Measurements from ENCODE around the gene TMEM238. TPM values are rescaled to one million over a fixed set of nuclear protein-coding genes. Genes with fewer than 3 reads are reported as not detected.
A peak's percentile ranks its signal among the peaks of the same experiment; 100 is the strongest.
"Not testable (repeated sequence)": the region's sequence is repeated elsewhere in the genome, so short reads cannot be mapped to it uniquely, and the experiment has no call there.

TMEM238 gene
- total RNA-seq, 1 donor from 2014 or later, result 8.9 TPM

DNA sequence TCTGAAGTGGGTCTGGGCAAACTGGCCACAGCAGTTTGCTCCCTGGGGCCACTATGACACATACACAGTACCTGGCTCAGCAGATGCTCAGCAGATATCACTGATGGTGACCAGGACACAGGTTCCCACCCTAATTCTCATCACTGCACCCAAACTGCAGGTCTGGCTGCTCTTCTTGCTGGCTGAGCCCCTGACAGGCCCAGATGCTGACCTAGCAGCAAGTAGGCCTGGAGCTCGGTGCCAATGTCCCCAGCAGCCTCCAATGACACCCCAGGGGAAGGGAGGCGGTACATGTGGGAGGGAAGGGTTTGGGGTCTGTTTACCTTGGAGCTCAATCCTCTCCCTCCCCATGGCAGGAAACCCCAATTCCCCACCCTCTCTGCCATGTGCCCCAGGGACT, 18.4 kb upstream of the TMEM238 start:
- DNase-seq (ENCODE audit: low spot score), result no peak

GRCh38 chr19:55401390-55401789, 17.3 kb upstream of the TMEM238 start:
- DNase-seq (ENCODE audit: low spot score), result not testable (repeated sequence)

DNA sequence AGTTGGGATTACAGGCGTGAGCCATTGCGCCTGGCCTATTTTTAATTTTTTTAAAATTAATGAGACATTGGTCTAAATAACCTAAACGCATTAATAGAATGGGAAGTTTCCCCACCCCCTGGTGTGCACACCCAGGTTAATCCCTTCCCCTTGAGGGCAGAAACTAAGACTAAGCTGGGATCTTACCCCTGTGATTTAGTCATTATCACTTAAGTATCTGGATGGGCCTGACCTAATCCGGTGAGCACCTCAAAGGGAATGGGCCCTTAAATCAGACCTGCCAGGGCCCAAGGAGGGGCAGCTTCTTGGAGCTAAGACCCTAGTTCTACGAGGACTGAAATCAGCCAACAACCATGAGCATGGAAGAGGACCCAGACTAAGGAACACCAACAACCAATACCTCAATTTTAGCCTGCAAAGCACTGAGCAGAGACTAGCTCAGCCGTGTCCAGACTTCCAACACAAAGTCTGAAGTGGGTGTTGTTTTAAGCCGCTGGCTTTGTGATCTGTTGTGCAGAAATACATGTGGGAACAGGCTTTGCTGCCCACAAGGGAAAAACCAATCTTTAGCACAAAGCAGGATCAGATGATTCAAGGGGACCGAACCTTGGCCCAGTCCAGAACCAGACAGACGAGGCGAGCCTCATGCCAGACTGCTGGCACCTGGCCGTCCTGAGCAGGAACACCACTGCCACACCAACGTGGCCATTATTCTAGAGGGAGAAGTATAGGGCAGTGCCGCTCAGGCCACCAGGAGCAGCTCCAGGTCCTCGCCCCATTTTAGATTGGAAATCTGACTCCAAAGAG, 16.4 kb upstream of the TMEM238 start:
- DNase-seq (ENCODE audit: low spot score), result no peak

DNA sequence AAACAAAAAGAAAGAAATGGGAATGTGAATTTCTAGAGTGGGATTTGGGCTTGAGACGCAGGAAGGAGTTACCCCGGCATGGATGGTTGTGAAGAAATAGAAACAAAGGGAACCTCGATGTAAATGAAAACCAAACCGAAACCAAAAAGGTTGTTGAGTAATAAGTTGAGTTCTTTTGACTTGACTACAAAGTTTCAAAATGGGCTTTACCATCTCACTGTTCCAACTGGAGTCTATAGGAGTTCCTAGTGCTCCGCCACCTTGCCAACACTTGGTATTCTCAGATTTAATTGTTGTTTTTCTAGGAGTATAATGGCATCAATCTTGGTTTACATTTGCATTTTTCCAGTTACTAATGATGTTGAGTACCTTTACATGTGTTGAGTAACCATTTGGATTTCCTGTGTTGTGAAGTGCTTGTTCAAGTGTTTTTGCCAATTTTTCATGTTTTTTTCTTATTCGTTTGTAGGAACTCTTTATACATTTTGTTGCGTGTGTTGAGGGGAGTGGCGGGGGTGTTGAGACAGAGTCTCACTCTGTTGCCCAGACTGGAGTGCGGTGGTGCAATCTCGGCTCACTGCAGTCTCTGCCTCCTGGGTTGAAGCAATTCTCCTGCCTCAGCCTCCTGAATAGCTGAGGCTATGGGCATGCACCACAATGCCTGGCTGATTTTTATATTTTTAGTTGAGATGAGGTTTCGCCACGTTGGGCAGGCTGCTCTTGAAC, 14.3 kb upstream of the TMEM238 start:
- DNase-seq (ENCODE audit: low spot score), result no peak

GRCh38 chr19:55392820-55393761, 9.0 kb upstream of the TMEM238 start:
- DNase-seq (ENCODE audit: low spot score), result no peak

- no peak for DNase-seq (ENCODE audit: low spot score)
Measured at GRCh38 chr19:55391702-55392615, 7.9 kb upstream of the TMEM238 start.

- no peak for DNase-seq (ENCODE audit: low spot score)
Measured at GRCh38 chr19:55391191-55391670, 7.1 kb upstream of the TMEM238 start.

DNA sequence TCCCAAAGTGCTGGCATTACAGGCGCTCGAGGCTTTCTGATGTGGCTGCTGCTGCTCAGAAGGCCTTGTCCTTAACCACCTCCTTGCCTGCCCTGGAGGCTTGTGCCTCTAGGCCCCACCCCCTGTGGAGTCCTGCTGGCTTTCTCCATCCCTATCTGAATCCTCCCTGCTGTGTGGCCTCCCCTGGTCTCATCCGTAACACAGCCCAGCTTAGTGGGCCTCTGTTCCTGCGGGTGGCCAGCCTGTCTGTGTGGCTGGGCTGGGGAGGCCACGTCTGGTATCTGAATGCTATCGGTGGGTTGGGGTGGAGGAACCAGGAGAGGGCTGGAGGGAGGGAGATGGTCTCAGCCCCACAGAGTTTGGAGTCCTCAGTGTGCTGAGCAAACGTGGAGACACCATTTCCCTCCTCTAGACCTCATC, 6.4 kb upstream of the TMEM238 start:
- DNase-seq (ENCODE audit: low spot score), result no peak

- no peak for DNase-seq (ENCODE audit: low spot score)
Measured at GRCh38 chr19:55389386-55390317, 5.6 kb upstream of the TMEM238 start.

DNA sequence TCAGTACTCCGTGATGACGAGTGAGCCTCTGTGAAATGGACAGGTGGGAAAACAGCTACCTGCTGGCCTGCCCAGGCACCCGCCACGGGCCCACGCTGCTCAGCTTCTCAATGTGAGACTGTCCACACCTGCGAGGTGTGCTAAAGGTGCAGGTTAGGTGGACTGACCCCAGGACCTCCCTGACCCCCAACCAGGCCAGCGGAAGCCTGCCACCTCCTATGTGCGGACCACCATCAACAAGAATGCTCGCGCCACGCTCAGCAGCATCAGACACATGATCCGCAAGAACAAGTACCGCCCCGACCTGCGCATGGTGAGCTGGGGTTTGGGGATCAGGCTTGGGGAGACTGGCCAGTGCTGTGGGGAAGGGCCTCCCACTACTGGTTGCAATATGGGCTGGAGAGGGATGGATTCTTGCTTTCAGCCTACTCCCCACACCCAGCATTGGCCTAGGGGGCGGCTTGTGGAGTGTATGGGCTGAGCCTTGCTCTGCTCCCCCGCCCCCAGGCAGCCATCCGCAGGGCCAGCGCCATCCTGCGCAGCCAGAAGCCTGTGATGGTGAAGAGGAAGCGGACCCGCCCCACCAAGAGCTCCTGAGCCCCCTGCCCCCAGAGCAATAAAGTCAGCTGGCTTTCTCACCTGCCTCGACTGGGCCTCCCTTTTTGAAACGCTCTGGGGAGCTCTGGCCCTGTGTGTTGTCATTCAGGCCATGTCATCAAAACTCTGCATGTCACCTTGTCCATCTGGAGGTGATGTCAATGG, 3.8 kb upstream of the TMEM238 start:
- no peak for DNase-seq (ENCODE audit: low spot score)

DNA sequence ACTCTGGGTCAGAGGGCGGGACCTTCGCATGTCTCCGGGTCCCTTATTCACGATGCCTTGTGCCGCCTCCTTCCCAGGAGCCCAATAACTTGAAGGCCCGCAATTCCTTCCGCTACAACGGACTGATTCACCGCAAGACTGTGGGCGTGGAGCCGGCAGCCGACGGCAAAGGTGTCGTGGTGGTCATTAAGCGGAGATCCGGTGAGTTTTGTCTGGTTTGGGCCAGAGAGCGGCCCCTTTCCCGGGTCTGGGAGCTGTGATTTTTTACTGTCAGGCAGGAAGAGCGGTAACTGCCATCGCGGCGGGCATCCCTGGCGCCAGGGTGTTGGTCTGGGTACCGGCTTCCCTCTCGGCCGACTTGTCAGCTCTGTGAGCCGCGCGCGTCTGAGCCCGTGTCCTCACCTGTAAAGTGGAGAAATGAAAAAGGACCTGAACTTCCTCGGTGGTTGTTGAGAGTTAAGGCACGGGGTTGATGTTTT, 2.4 kb upstream of the TMEM238 start:
- no peak for DNase-seq (ENCODE audit: low spot score)

- DNase-seq (ENCODE audit: low spot score), result peak; percentile 100
Measured at GRCh38 chr19:55385724-55386492, 1.8 kb upstream of the TMEM238 start, which contains the start of gene RPL28. TSS of gene RPL28 (plus strand) at chr19:55385932. CDS start at chr19:55386358, 426 bp downstream.

DNA sequence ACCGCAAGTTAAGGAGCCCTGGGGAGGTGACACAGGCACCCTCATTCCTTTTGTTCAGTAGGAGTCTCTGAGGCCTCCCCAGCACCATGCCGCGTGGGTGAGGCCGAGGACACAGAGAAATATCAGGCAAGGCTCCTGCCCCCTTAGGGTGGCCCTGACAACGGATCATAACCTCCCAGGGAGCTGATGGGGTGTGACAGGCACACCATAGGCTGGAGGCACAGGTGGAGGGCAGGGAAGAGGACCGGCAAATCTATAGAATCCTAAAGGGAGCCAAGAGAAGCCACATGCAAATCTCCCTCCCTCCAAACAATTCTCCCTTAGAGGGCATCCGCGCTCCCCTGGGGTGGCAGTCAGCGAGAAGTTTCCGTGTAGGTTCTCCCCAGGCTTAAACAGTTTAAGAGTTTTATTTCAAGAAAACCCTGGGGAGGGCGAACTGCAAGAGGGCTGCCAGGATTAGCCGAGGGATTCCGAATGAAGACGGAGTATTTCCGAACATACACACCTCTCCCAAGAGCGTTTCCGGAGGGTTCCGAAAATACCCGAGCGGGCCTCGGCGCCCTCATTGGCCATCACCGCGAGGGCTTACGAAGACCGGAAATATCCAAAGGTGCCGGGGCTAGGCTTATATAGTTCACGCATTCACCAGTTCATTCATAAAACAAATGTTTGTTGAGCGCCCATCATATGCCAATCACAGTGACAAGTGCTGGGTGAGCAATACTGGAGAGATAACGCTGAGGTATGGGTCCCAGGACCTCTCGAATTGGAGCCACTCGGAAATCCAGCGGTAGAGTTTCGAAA, 1.0 kb upstream of the TMEM238 start:
- peak; percentile 99 for DNase-seq (ENCODE audit: low spot score)

DNA sequence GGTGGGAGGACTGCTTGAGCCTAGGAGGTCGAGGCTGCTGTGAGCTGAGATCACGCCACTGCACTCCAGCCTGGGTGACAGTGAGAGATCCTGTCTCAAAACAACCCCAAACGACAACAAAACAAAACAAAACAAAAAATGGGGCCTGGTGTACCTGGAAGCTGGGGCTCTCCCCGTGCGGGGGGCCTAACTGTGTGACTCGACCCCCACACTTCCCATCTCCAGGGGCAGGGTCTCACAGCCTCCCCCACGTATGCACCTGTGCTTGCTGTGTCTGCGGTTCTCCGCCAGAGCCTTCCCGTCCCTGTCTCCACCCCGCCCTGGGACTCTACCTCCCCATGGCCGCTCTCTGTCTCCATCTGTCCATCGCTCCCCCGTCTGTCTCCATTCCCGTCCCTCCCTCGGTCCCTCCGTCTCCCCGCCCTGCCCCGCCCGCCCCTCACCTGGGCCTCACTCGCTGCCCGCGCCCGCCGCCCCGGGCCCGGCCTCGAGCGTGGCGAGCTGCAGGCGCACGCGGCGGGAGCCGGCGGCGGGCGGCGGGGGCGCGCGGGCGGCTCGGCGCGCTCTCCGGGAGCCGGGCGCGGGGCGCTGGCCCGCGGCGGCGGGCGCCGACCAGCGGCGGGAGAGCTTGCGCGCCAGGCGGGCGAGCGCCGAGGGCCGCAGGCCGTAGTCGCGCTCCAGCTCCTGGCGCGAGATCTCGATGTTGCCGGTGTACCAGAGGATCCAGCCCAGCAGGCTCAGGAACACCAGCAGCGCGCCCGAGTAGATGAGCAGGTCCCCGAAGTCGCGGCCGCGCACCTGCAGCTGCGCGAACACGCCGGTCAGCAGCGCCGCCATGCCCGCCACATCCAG, 587 bp downstream of the TMEM238 start:
- DNase-seq (ENCODE audit: low spot score), result peak; percentile 53

DNA sequence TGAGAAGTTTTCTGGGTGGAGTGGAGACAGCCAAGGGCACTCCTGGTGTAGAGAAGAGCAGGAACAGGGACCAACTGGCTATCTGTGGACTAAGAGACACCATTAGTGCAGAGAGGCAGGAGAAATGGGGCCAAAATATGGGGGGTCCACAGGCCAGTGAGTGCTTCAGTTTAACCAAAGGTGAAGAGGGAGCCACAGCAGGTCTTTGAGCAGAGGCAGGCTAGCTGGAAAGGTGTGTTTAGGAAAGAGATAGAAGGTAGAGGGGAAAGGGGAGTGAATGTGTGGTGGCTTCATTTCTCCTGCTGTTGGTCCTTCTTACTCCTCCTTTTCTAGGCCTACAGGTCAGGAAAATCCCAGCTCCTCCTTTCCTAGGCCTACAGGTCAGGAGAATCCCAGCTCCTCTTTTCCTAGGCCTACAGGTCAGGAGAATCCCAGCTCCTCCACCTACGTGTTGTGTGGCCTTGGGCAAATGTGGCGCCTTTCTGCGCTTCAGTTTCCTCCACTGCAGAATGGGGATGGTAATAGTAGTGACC, 1.5 kb downstream of the TMEM238 start:
- DNase-seq (ENCODE audit: low spot score), result no peak

- no peak for DNase-seq (ENCODE audit: low spot score)
Measured at GRCh38 chr19:55382013-55382412, 2.1 kb downstream of the TMEM238 start.
